A549 treated with GW870086 at 1 μM for 4 hours (cell line): Measurements from ENCODE around the gene ZMAT5. TPM values are rescaled to one million over a fixed set of nuclear protein-coding genes. Genes with fewer than 3 reads are reported as not detected.

Experiments used
- total RNA-seq: library from RNA; stranded (reverse); fragments of 200-300 nt; extraction: Qiagen RNA extraction; gene quantifications from 5 replicates; pipeline ENCODE4 v1.2.3, GENCODE V29; 2022; ENCODE audit warnings: low read depth

Gene ZMAT5, protein sequence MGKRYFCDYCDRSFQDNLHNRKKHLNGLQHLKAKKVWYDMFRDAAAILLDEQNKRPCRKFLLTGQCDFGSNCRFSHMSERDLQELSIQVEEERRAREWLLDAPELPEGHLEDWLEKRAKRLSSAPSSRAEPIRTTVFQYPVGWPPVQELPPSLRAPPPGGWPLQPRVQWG
- 14.1 to 19.2 TPM (median 18.9 TPM) in 5 replicates for total RNA-seq

GRCh38 chr22:29766632-29767170 lies at the start of gene ZMAT5:
Gene ZMAT5 (minus strand): TSS chr22:29767007. CDS start chr22:29748544, 18,463 bp downstream.

GRCh38 chr22:29767171-29768051 lies 604 bp upstream of the ZMAT5 start, which contains the start of gene UQCR10:
Gene UQCR10 (plus strand): TSS chr22:29767369. CDS start chr22:29767399, 30 bp downstream.

DNA sequence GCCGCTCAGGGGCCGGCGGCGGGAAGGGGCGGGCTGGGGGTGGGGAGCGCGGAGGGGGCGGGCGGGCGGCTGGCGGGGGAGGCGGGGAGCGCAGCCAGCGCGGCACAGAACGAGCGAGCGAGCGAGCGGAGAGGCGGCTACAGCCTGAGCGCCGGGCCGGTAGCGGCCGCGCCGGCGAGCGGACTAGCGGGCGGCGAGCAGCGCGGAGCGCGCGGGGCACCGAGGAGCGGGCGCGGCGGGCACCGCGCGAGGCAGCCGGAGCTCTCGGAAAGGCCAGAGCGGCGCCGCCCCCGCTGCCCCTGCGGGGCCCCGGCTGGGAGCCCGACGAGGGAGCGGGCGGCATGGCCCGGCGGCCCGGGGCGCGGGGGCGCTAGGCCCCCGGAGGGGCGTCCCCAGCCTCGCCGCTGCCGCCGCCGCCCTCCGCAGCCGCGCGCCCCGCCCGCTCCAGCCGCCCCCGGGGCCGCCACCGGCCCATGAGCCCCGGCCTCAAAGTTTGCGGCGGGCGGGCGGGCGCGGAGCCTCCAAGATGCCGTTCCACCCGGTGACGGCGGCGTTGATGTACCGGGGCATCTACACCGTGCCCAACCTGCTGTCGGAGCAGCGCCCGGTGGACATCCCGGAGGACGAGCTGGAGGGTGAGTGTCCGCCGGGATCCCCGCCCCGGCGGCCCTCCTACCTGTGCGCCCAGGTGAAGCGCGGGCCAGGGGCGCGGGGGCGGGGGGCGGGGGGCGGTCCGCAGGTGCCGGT lies 46.7 kb downstream of the ZMAT5 start, which contains the start of gene CABP7:
CABP7 (plus strand) TSS at position 105 of the 747 bp plus-strand sequence; CDS start at position 527, 422 bp downstream.

Other genes with a start within 250 kb of the ZMAT5 start
- 26.5 to 32.9 TPM (median 29.5 TPM) in 5 replicates for gene THOC5, start 213.2 kb downstream of the ZMAT5 start, total RNA-seq
- 54.0 to 65.2 TPM (median 62.0 TPM) in 5 replicates for gene NIPSNAP1, start 185.9 kb downstream of the ZMAT5 start, total RNA-seq
- 11.1 to 13.9 TPM (median 12.1 TPM) in 5 replicates for gene NF2, start 163.4 kb downstream of the ZMAT5 start, total RNA-seq
- 0.14 to 0.30 TPM (median 0.18 TPM) in 5 replicates for gene CABP7, start 47.0 kb downstream of the ZMAT5 start, total RNA-seq
- gene UQCR10, start 362 bp upstream of the ZMAT5 start, total RNA-seq: 112 to 128 TPM (median 123 TPM) in 5 replicates
- gene ASCC2, start 71.3 kb upstream of the ZMAT5 start, total RNA-seq: 24.7 to 30.4 TPM (median 28.5 TPM) in 5 replicates
- 6.9 to 9.3 TPM (median 8.9 TPM) in 5 replicates for gene MTMR3, start 116.2 kb upstream of the ZMAT5 start, total RNA-seq